GM18507 (cell line): Measurements from ENCODE around the gene IKZF3.
"Not testable (repeated sequence)": the region's sequence is repeated elsewhere in the genome, so short reads cannot be mapped to it uniquely, and the experiment has no call there.

Experiments used
- DNase-seq: peaks from one replicate; pipeline ENCODE4 v3.0.0; 2011; ENCODE audit warnings: low read depth; ENCODE audit not compliant: insufficient read length; ENCODE audit errors: extremely low spot score
- FAIRE-seq: peaks from 2 replicates; lab custom pipeline; 2011; peaks lifted over from hg19 to GRCh38; lab: Jason Lieb, UNC

The IKZF3 gene

DNA sequence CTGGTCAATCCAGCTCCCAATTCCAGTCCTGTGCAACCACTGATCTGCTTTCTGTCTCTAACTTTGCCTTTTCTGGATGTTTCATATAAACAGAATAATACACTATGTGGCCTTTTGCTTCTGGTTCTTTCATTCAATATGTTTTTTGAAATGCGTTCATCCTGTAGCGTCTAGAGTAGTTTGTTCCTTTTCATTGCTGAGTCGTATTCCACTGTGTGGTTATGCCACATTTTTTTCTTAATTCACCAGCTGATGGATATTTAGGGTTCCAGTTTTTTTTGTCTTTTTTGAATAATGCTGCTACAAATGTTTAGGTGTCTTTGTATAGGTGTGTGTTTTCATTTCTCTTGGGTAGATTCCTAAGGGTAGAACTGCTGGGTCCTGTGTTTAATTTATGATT, 131.5 kb downstream of the IKZF3 start:
- no peak for DNase-seq
- FAIRE-seq: no peak

GRCh38 chr17:39730095-39730921, 133.8 kb downstream of the IKZF3 start, which contains the start of gene MIEN1:
MIEN1 (minus strand) TSS chr17:39730532; CDS start chr17:39730495, 37 bp downstream.
- peak; percentile 97 for DNase-seq
- FAIRE-seq: peak; percentile 81

DNA sequence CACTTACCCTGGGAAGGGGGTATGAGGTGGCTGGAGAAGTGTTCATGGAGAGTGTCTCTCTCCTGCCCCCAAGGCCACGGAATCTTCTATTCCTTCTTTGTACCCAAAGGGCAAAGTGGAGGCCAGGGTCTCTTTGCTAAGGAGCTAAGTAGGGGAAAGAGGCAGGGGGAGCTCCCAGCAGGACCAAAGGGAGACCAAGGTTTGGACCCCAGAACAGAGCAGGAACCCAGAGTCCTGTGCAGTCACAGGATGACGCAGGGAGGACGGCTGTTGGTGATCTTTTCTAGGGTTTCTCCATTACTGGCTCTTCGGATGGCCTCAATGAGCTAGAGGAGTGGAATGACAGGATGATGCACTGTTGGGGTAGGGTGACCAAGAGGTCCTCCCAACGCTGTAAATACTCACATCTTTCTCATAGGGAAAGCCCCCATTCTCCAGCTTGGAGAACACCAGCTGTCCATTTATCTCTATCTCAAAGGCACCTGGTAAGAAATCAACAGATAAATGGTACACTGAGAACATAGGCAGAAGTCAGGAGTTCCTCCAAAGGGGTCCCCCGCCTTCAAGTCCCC, 134.7 kb downstream of the IKZF3 start:
- FAIRE-seq: no peak

GRCh38 chr17:39727556-39727955, 136.6 kb downstream of the IKZF3 start:
- no peak for FAIRE-seq
- DNase-seq: no peak

More for the DNA sequence above, 134.7 kb downstream of the IKZF3 start:
- DNase-seq: no peak

GRCh38 chr17:39726617-39727016, 137.5 kb downstream of the IKZF3 start:
- FAIRE-seq (no peak), DNase-seq (no peak)

DNA sequence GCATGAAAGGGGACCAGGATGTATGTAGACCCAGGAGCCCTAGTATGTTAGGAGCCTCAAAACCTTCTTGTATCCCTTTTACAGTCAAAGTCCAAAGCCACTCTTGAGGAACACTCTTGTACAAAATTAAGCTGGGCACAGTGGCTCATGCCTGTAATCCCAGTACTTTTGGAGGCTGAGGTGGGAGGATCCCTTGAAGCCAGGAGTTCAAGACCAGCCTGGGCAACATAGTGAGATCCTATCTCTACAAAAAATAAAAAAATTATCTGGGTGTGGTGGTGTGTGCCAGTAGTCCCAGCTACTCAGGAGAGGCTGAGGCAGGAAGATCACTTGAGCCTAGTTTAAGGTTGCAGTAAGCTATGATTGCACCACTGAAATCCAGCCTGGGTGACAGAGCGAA, 138.2 kb downstream of the IKZF3 start:
- not testable (repeated sequence) for FAIRE-seq, DNase-seq

DNA sequence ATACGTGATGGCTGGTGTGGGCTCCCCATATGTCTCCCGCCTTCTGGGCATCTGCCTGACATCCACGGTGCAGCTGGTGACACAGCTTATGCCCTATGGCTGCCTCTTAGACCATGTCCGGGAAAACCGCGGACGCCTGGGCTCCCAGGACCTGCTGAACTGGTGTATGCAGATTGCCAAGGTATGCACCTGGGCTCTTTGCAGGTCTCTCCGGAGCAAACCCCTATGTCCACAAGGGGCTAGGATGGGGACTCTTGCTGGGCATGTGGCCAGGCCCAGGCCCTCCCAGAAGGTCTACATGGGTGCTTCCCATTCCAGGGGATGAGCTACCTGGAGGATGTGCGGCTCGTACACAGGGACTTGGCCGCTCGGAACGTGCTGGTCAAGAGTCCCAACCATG, 139.4 kb downstream of the IKZF3 start:
- no peak for DNase-seq

DNA sequence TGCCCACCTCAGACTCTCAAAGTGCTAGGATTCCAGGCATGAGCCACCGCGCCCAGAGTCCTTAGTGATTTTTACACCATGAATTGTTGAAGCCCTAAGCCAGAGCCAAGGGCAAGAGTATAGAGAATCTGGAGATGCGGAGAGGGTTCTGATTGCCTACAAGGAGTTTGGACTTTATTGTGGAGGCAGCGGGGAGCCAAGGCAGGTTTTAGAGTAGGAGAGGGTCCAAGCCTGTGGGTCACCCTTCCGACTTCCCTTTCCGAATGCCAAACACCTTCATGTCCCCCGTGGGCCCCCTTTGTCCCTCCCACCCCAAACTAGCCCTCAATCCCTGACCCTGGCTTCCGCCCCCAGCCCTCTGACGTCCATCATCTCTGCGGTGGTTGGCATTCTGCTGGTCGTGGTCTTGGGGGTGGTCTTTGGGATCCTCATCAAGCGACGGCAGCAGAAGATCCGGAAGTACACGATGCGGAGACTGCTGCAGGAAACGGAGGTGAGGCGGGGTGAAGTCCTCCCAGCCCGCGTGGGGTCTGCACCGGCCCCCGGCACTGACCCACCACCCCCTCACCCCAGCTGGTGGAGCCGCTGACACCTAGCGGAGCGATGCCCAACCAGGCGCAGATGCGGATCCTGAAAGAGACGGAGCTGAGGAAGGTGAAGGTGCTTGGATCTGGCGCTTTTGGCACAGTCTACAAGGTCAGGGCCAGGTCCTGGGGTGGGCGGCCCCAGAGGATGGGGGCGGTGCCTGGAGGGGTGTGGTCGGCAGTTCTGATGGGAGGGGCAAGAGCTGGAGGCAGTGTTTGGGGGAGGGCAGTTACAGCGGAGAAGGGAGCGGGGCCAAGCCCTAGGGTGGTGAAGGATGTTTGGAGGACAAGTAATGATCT, 140.9 kb downstream of the IKZF3 start:
- FAIRE-seq (no peak), DNase-seq (no peak)

More for the DNA sequence above, 139.4 kb downstream of the IKZF3 start:
- FAIRE-seq: no peak

- no peak for FAIRE-seq
- no peak for DNase-seq
Measured at GRCh38 chr17:39722104-39722503, 142.0 kb downstream of the IKZF3 start.

DNA sequence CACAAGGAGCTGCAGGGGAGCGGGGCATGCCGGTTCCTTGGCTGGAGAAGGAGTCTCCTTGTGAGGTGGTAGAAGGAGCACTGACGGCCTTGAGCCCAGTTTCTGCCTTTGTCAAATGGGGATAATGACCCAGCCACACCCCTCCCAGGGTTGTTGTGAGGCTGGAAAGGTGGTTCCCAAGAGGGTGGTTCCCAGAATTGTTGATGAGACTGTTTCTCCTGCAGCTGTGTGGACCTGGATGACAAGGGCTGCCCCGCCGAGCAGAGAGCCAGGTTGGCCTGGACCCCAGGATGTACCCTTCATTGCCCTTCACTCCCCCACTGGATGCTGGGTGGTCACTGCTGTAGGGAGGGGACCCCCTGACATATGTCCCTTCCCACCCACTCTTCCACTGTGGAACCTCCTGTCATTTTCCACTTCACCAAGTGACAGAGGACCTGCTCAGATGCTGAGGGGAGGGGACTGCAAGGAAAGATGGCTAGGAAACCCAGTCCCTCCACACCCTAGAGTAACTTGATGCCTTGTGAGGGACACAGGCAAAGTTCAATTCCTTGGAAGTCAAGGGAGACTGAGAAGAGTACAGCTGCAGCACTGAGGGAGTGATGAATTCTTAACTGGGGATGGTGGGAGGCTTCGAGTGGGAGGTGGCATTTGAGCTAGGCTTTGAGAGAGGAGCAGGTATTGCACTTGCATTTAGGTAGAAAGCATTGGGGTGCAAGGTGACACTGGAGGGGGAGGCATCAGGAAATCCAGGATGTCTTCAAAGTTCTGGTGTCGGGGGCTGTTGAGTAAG, 144.4 kb downstream of the IKZF3 start:
- DNase-seq: no peak
- FAIRE-seq: no peak

- no peak for DNase-seq
- FAIRE-seq: no peak
Measured at GRCh38 chr17:39717660-39718059, 146.5 kb downstream of the IKZF3 start.

- FAIRE-seq (no peak), DNase-seq (no peak)
Measured at GRCh38 chr17:39716879-39717536, 147.1 kb downstream of the IKZF3 start.

DNA sequence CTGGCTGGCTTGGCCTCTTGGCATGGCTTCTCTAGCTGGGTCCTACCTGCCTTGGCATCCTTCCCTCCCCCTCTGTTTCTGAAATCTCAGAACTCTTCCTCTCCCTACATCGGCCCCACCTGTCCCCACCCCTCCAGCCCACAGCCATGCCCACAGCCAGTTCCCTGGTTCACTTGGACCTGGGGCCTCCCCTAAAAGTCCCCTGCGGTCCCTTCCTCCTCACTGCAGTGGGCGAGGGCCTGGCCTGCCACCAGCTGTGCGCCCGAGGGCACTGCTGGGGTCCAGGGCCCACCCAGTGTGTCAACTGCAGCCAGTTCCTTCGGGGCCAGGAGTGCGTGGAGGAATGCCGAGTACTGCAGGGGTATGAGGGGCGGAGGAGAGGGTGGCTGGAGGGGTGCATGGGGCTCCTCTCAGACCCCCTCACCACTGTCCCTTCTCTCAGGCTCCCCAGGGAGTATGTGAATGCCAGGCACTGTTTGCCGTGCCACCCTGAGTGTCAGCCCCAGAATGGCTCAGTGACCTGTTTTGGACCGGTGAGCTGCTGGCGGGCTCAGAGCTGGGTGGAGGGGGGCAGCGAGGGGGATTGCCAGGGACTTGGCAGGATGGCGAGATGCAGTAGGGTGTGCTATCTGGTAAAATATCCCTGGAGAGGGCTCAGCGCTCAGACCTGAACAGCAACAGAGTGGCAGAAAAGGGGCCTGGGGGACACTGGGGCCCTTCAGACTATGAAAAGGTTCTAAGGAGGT, 147.9 kb downstream of the IKZF3 start:
- no peak for DNase-seq

GRCh38 chr17:39715375-39716072, 148.6 kb downstream of the IKZF3 start:
- no peak for FAIRE-seq
- no peak for DNase-seq

More for the DNA sequence above, 147.9 kb downstream of the IKZF3 start:
- no peak for FAIRE-seq

DNA sequence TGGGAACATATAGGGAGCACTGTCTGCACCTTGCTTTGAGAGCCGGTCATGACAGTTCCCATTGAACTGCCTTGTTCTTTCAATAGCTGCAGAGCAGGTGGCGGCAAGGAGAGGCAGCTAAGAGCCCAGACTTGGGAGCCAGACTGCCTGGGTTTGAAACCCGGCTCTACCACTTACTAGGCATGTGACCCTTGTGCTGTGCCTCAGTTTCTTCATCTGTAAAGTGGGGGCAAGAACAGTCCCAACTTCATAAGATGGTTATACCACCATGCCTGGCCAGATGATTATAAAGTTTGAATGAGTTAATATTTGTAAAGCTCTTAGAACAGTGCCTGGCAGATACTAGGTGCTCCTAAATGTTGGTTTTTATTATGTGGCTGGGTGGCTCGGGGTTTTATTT, 149.9 kb downstream of the IKZF3 start:
- FAIRE-seq (no peak), DNase-seq (no peak)

- DNase-seq (no peak), FAIRE-seq (no peak)
Measured at GRCh38 chr17:39711851-39712250, 152.3 kb downstream of the IKZF3 start.

GRCh38 chr17:39711071-39711470, 153.0 kb downstream of the IKZF3 start:
- not testable (repeated sequence) for DNase-seq, FAIRE-seq
